ENCODE results near the gene FCRLB. TPM values are rescaled to one million over a fixed set of nuclear protein-coding genes. Genes with fewer than 3 reads are reported as not detected.

FCRLB gene
- total and polyA plus RNA-seq, 2 experiments from 2014 or later: 0.37 to 0.56 TPM

DNA sequence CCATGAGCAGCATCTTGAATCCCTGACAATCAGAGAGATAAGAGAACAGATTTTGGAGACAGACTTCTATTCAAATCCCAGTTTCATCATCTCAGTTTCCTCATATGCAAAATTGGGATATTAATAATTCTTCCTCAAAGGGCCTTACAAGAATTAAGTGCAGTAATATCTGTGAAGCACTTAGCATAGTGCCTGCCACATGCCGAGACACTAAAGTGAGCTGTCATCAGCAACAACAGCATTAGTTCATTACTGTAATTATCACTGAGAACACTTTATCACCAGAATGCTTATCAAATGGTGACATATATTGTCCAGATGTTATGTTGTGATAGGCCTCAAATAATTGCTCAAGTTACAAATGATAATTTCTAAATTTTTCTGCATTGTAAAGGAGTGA is 922 bp upstream of the FCRLB start:
- Histone ChIP-seq H2AFZ (no peak overlapping the region), H3K27me3 (ENCODE audit: insufficient read depth) (peaks cover 27% of the 10 kb centered on the region), H3F3A (replicated peaks; ENCODE audit: low read depth) (no peaks in the 10 kb centered on the region), H3K4me3 (no peak overlapping the region), H4K20me1 (replicated peaks; ENCODE audit: insufficient read depth) (no peaks in the 10 kb centered on the region), H3K4me2 (no peak overlapping the region), H3K36me3 (ENCODE audit: insufficient read depth) (no peaks in the 10 kb centered on the region), H3K79me2 (replicated peaks; ENCODE audit: insufficient read depth) (no peaks in the 10 kb centered on the region), H3K9me2 (ENCODE audit: insufficient read depth) (0 out of 2 replicates have a peak, but pooled peaks cover 2% of the 10 kb centered on the region), H3K4me1 (ENCODE audit: insufficient read depth) (no peaks in the 10 kb centered on the region; the same call in 1 of the 2 replicates), H3K27ac (ENCODE audit: low read depth) (no peak overlapping the region)
- TF ChIP-seq, protein P1, sequence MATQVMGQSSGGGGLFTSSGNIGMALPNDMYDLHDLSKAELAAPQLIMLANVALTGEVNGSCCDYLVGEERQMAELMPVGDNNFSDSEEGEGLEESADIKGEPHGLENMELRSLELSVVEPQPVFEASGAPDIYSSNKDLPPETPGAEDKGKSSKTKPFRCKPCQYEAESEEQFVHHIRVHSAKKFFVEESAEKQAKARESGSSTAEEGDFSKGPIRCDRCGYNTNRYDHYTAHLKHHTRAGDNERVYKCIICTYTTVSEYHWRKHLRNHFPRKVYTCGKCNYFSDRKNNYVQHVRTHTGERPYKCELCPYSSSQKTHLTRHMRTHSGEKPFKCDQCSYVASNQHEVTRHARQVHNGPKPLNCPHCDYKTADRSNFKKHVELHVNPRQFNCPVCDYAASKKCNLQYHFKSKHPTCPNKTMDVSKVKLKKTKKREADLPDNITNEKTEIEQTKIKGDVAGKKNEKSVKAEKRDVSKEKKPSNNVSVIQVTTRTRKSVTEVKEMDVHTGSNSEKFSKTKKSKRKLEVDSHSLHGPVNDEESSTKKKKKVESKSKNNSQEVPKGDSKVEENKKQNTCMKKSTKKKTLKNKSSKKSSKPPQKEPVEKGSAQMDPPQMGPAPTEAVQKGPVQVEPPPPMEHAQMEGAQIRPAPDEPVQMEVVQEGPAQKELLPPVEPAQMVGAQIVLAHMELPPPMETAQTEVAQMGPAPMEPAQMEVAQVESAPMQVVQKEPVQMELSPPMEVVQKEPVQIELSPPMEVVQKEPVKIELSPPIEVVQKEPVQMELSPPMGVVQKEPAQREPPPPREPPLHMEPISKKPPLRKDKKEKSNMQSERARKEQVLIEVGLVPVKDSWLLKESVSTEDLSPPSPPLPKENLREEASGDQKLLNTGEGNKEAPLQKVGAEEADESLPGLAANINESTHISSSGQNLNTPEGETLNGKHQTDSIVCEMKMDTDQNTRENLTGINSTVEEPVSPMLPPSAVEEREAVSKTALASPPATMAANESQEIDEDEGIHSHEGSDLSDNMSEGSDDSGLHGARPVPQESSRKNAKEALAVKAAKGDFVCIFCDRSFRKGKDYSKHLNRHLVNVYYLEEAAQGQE (IDR thresholded peaks at IDR 0.05; ENCODE audit: unreplicated experiment): no peak
- TF ChIP-seq JUNB (IDR thresholded peaks at IDR 0.05; ENCODE audit: unreplicated experiment): no peak
- TF ChIP-seq, protein P2, sequence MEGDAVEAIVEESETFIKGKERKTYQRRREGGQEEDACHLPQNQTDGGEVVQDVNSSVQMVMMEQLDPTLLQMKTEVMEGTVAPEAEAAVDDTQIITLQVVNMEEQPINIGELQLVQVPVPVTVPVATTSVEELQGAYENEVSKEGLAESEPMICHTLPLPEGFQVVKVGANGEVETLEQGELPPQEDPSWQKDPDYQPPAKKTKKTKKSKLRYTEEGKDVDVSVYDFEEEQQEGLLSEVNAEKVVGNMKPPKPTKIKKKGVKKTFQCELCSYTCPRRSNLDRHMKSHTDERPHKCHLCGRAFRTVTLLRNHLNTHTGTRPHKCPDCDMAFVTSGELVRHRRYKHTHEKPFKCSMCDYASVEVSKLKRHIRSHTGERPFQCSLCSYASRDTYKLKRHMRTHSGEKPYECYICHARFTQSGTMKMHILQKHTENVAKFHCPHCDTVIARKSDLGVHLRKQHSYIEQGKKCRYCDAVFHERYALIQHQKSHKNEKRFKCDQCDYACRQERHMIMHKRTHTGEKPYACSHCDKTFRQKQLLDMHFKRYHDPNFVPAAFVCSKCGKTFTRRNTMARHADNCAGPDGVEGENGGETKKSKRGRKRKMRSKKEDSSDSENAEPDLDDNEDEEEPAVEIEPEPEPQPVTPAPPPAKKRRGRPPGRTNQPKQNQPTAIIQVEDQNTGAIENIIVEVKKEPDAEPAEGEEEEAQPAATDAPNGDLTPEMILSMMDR (conservative IDR thresholded peaks at IDR 0.05; ENCODE audit: low read depth in 2 of 2): no peak
- Mint-ChIP-seq H3K9me3 (no peaks in the 10 kb centered on the region; the same call in 2 of the 3 replicates), H3K4me3 (no peak overlapping the region), H3K4me1 (peaks cover under 1% of the 10 kb centered on the region; the same call in 2 of the 3 replicates), H3K27me3 (ENCODE audit: insufficient read depth, low read depth, poor library complexity) (peaks cover 23% of the 10 kb centered on the region), H3K27ac (no peak overlapping the region), H3K36me3 (ENCODE audit: low read depth) (no peaks in the 10 kb centered on the region)
- no peak for ATAC-seq
- no peak for DNase-seq (ENCODE audit: low spot score)

DNA sequence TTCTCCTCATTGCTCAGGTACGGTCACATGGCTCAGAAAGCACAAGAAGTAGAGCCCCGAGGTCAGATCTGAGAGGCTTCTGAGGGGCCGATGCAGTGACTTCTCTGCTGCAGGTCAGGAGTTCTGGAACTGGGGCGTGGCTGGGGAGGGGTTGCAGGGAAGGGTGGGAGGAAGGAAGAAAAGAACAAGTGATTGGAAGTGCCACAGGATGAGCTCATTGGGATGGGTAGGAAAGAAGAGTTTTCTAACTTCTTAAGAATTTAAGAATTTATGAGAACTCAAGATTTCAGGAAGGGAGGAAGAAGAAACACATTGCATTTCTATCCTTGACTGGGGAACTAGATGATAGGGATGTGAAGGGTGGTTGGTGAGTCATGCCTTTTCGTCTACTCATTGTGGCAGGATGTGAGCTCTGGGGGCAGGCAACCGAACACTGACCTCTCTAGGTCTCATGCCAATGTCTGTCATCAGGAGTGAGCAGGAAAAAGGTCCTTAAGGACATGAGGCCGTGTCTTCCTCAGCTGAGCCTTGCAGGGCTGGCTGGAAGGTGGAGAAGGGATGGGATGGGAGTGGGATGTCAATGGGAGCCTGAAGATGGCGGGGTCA is 497 bp downstream of the FCRLB start:
- H3K27ac Mint-ChIP-seq: no peak overlapping the region

More for the DNA sequence above, 497 bp downstream of the FCRLB start:
- Mint-ChIP-seq H3K9me3 (no peaks in the 10 kb centered on the region; the same call in 2 of the 3 replicates), H3K4me1 (peaks cover 6% of the 10 kb centered on the region; the same call in 2 of the 3 replicates), H3K4me3 (no peak overlapping the region), H3K36me3 (ENCODE audit: low read depth) (no peaks in the 10 kb centered on the region), H3K27me3 (ENCODE audit: insufficient read depth, low read depth, poor library complexity) (peaks cover 34% of the 10 kb centered on the region)
- no peak for DNase-seq (ENCODE audit: low spot score)
- Histone ChIP-seq H4K20me1 (replicated peaks; ENCODE audit: insufficient read depth) (no peaks in the 10 kb centered on the region), H2AFZ (no peak overlapping the region), H3K4me3 (no peak overlapping the region), H3F3A (replicated peaks; ENCODE audit: low read depth) (no peaks in the 10 kb centered on the region), H3K27ac (ENCODE audit: low read depth) (no peak overlapping the region), H3K4me2 (no peak overlapping the region), H3K79me2 (replicated peaks; ENCODE audit: insufficient read depth) (no peaks in the 10 kb centered on the region), H3K36me3 (ENCODE audit: insufficient read depth) (no peaks in the 10 kb centered on the region), H3K27me3 (ENCODE audit: insufficient read depth) (peaks cover 39% of the 10 kb centered on the region), H3K9me2 (ENCODE audit: insufficient read depth) (0 out of 2 replicates have a peak, but pooled peaks cover 2% of the 10 kb centered on the region), H3K4me1 (ENCODE audit: insufficient read depth) (no peaks in the 10 kb centered on the region; the same call in 1 of the 2 replicates)
- no peak for TF ChIP-seq CREB1 (CRISPR knock-in tag; IDR thresholded peaks at IDR 0.05; ENCODE audit: low read depth)
- no peak for TF ChIP-seq EZH2phosphoT487 (IDR thresholded peaks at IDR 0.05; ENCODE audit: unreplicated experiment)
- TF ChIP-seq ZNF331 (CRISPR knock-in tag; IDR thresholded peaks at IDR 0.05; ENCODE audit: low read depth): no peak
- TF ChIP-seq JUNB (IDR thresholded peaks at IDR 0.05; ENCODE audit: unreplicated experiment): no peak
- TF ChIP-seq ZNF114 (CRISPR knock-in tag; IDR thresholded peaks at IDR 0.05): no peak
- no peak for TF ChIP-seq NANOG (IDR thresholded peaks at IDR 0.05; ENCODE audit: borderline replicate concordance)
- TF ChIP-seq, protein P1 (IDR thresholded peaks at IDR 0.05; ENCODE audit: unreplicated experiment): no peak
- TF ChIP-seq STAT1 (IDR thresholded peaks at IDR 0.05; ENCODE audit: unreplicated experiment): no peak
- TF ChIP-seq EZH2 (IDR thresholded peaks at IDR 0.05; ENCODE audit: low read depth, unreplicated experiment): no peak
- ATAC-seq: no peak

All from GM23338 (cell line).